A549 (cell line): ENCODE data around the gene RGMA. TPM values are rescaled to one million over a fixed set of nuclear protein-coding genes. Genes with fewer than 3 reads are reported as not detected.

Experiments used
- ATAC-seq, 2 experiments: fragments of 200-7000 bp in 1 of 2; fragments of >200 bp in 1 of 2; cut with Nextera tagmentation in 1 of 2; cut with Tn5 transposase in 1 of 2; 3 replicates each; pipeline versions ENCODE4 v1.8.0 to v1.9.1; 2018 to 2020; ENCODE audit warnings: mild to moderate bottlenecking in 1 of 2, moderate library complexity in 1 of 2
- CTCF ChIA-PET: fragments of 300-600 bp; sonication (Branson Sonifier 250); formaldehyde crosslinking; extraction: SDS; loops from one replicate; lab custom pipeline; 2021; ENCODE audit warnings: antibody characterized with exemption, inconsistent platforms; lab: Yijun Ruan, JAX
- POLR2A ChIA-PET: fragments of 350-600 bp; formaldehyde crosslinking; extraction: SDS; loops from one replicate; lab custom pipeline; 2021; ENCODE audit warnings: antibody characterized with exemption, inconsistent platforms; lab: Yijun Ruan, JAX
- DNase-seq, 2 experiments: peaks; one replicate each; pipeline versions ENCODE4 v3.0.0 to v3.0.0-alpha.2; 2011 to 2016; ENCODE audit warnings: low read depth in 1 of 2, low spot score in 1 of 2
- FAIRE-seq: peaks from 2 replicates; lab custom pipeline; 2011; peaks lifted over from hg19 to GRCh38; lab: Jason Lieb, UNC
- H3K27ac ChIP-seq, 2 experiments: fragments of >200 bp; sonication (Bioruptor Twin); formaldehyde crosslinking; 3 replicates each; pipeline ENCODE4 v1.5.1; 2016 to 2017
- H3K4me1 ChIP-seq: fragments of >200 bp; sonication (Bioruptor Twin); formaldehyde crosslinking; 3 replicates; pipeline ENCODE4 v1.6.1; 2016
- H3K4me2 ChIP-seq: fragments of >200 bp; sonication (Bioruptor Twin); formaldehyde crosslinking; 3 replicates; pipeline ENCODE4 v1.6.1; 2016
- H3K4me3 ChIP-seq: fragments of >200 bp; sonication (Bioruptor Twin); formaldehyde crosslinking; 3 replicates; pipeline ENCODE4 v1.5.1; 2016
- H3K9me3 ChIP-seq: fragments of >200 bp; sonication (Bioruptor Twin); formaldehyde crosslinking; 3 replicates; pipeline ENCODE4 v1.6.1; 2016
- BHLHE40 ChIP-seq: IDR thresholded peaks from 2 replicates; pipeline ENCODE4 v1.6.1; 2012; ENCODE audit warnings: low read depth, low read length, inconsistent platforms
- EHMT2 ChIP-seq: fragments of 200-600 bp; sonication (generic); IDR thresholded peaks from 2 replicates; pipeline ENCODE4 v1.6.1; 2016; ENCODE audit warnings: antibody characterized with exemption, low read depth, mild to moderate bottlenecking, moderate library complexity
- FOSB ChIP-seq: fragments of 250-450 bp; sonication (Bioruptor Pico); IDR thresholded peaks from 2 replicates; pipeline ENCODE4 v1.5.0; 2020; ENCODE audit warnings: mild to moderate bottlenecking, moderate library complexity
- FOSL2 ChIP-seq, 2 experiments: fragments of 450-650 bp in 1 of 2; fragments of >200 bp in 1 of 2; sonication (Bioruptor Twin) in 1 of 2; formaldehyde crosslinking; IDR thresholded peaks; 2 replicates each; pipeline versions ENCODE4 v1.5.0 to v1.6.1; 2016 to 2020; ENCODE audit warnings: mild to moderate bottlenecking in 1 of 2, moderate library complexity in 1 of 2
- HEYL ChIP-seq: fragments of 250-450 bp; sonication (Bioruptor Pico); IDR thresholded peaks from 2 replicates; pipeline ENCODE4 v1.8.0; 2021; ENCODE audit warnings: mild to moderate bottlenecking, moderate library complexity
- HOXA7 ChIP-seq: fragments of 250-450 bp; sonication (Bioruptor Pico); IDR thresholded peaks from 2 replicates; pipeline ENCODE4 v1.5.0; 2020; ENCODE audit warnings: mild to moderate bottlenecking, moderate library complexity
- JUNB ChIP-seq: fragments of >200 bp; sonication (Bioruptor Twin); formaldehyde crosslinking; IDR thresholded peaks from 2 replicates; pipeline ENCODE4 v1.6.1; 2016
- KDM1A ChIP-seq: fragments of 200-600 bp; sonication (generic); IDR thresholded peaks from 2 replicates; pipeline ENCODE4 v1.6.1; 2016; ENCODE audit warnings: low read depth, mild to moderate bottlenecking
- KDM5A ChIP-seq: fragments of 200-600 bp; sonication (generic); IDR thresholded peaks from 2 replicates; pipeline ENCODE4 v1.6.1; 2016; ENCODE audit warnings: antibody characterized with exemption, mild to moderate bottlenecking
- MAZ ChIP-seq: fragments of 150-350 bp; IDR thresholded peaks from 2 replicates; pipeline ENCODE4 v1.6.1; 2014; ENCODE audit warnings: antibody characterized with exemption, low read depth, low read length, borderline replicate concordance
- MYC ChIP-seq: IDR thresholded peaks from 2 replicates; pipeline ENCODE4 v1.6.1; 2012; ENCODE audit warnings: mild to moderate bottlenecking, inconsistent platforms, low read length, improper control_type of control experiment, borderline replicate concordance
- NFE2L2 ChIP-seq: fragments of 150-350 bp; conservative IDR thresholded peaks from 2 replicates; pipeline ENCODE4 v1.6.1; 2014; ENCODE audit warnings: low read length
- RARB ChIP-seq: fragments of 250-450 bp; sonication (Bioruptor Pico); IDR thresholded peaks from 2 replicates; pipeline ENCODE4 v1.8.0; 2021; ENCODE audit warnings: mild to moderate bottlenecking, moderate library complexity
- RFX5 ChIP-seq: fragments of 450-650 bp; IDR thresholded peaks from 2 replicates; pipeline ENCODE4 v1.7.1; 2014; ENCODE audit warnings: antibody characterized with exemption, mild to moderate bottlenecking, moderate library complexity
- TP53 ChIP-seq: fragments of 250-450 bp; sonication (Bioruptor Pico); IDR thresholded peaks from 2 replicates; pipeline ENCODE4 v1.5.0; 2021; ENCODE audit warnings: mild to moderate bottlenecking, moderate library complexity
- WGBS: methylation state at CpG from one replicate; pipeline ENCODE4 v1.1.6; 2017; ENCODE audit errors: missing lambda C conversion rate; 5-methylcytosine and 5-hydroxymethylcytosine counted together
- polyA plus RNA-seq, 4 experiments: library from polyadenylated mRNA; depleted of rRNA in 3 of 4; stranded (reverse); fragments of >200 nt; fragmentation: RNase III in 1 of 4; extraction: RNeasy Plus Mini Kit Qiagen cat#74134 plus additional on column Dnase treatment in 1 of 4; gene quantifications; 2 replicates in 3 of 4; 3 replicates in 1 of 4; pipeline ENCODE4 v1.2.3, GENCODE V29; 2011 to 2017
- TF ChIP-seq, protein P1 (sequence below): fragments of >200 bp; sonication (Bioruptor Twin); formaldehyde crosslinking; IDR thresholded peaks from 3 replicates; pipeline ENCODE4 v1.5.1; 2016
- TF ChIP-seq, protein P2 (sequence below): fragments of 250-450 bp; sonication (Bioruptor Pico); IDR thresholded peaks from 2 replicates; pipeline ENCODE4 v1.5.0; 2021; ENCODE audit warnings: mild to moderate bottlenecking, moderate library complexity, borderline replicate concordance
- TF ChIP-seq, protein P3 (sequence below): IDR thresholded peaks from 2 replicates; pipeline ENCODE4 v1.6.1; 2012

RGMA gene
- polyA plus RNA-seq, 2 of the 4 experiments (the other 2 are of a cell fraction) = 0.22 TPM; not detected in 1

DNA sequence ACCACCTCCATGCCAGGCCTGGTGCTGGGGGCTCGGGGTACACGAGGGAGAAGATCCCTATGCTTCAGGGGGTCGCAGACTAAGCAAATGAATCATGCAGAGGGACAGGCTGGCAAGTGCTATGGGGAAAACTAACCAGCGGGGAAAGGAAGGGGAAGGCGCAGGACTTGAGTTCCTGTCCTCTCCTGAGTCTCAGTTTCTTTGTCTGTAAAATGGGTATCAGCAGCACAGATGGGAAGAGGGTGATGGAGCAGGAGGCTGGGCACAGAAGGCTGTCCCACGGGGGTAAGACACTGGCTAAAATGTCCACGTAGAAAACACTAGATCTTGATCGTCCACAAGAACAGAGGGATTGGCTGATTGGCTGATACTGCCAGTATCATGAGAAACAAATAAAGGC is 39.8 kb downstream of the RGMA start:
- FAIRE-seq (no peak), ATAC-seq (no peak), DNase-seq (no peak)
- POLR2A ChIA-PET = no interaction called here
- Histone ChIP-seq H3K4me2 (no peak overlapping the region), H3K27ac (no peak overlapping the region), H3K9me3 (peaks cover 9% of the 10 kb centered on the region; the same call in 1 of the 3 replicates), H3K4me3 (no peak overlapping the region), H3K4me1 (no peaks in the 10 kb centered on the region)
- CTCF ChIA-PET = interaction anchor here (1.3 to 11.1 kb wide), 2 partner anchors 17 to 38 kb away, joined by 3 to 114 read pairs; no protein-coding TSS in a partner anchor
- TF ChIP-seq, protein P1, sequence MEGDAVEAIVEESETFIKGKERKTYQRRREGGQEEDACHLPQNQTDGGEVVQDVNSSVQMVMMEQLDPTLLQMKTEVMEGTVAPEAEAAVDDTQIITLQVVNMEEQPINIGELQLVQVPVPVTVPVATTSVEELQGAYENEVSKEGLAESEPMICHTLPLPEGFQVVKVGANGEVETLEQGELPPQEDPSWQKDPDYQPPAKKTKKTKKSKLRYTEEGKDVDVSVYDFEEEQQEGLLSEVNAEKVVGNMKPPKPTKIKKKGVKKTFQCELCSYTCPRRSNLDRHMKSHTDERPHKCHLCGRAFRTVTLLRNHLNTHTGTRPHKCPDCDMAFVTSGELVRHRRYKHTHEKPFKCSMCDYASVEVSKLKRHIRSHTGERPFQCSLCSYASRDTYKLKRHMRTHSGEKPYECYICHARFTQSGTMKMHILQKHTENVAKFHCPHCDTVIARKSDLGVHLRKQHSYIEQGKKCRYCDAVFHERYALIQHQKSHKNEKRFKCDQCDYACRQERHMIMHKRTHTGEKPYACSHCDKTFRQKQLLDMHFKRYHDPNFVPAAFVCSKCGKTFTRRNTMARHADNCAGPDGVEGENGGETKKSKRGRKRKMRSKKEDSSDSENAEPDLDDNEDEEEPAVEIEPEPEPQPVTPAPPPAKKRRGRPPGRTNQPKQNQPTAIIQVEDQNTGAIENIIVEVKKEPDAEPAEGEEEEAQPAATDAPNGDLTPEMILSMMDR = no peak
- TF ChIP-seq, protein P2, sequence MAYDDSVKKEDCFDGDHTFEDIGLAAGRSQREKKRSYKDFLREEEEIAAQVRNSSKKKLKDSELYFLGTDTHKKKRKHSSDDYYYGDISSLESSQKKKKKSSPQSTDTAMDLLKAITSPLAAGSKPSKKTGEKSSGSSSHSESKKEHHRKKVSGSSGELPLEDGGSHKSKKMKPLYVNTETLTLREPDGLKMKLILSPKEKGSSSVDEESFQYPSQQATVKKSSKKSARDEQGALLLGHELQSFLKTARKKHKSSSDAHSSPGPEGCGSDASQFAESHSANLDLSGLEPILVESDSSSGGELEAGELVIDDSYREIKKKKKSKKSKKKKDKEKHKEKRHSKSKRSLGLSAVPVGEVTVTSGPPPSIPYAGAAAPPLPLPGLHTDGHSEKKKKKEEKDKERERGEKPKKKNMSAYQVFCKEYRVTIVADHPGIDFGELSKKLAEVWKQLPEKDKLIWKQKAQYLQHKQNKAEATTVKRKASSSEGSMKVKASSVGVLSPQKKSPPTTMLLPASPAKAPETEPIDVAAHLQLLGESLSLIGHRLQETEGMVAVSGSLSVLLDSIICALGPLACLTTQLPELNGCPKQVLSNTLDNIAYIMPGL (CRISPR knock-in tag) = no peak
- TF ChIP-seq BHLHE40 (no peak), RARB (CRISPR knock-in tag) (no peak), FOSL2 (IDR thresholded peaks at IDR 0.05) (no peak), FOSL2 (CRISPR knock-in tag; IDR thresholded peaks at IDR 0.05) (no peak), MYC (no peak), RFX5 (no peak), TP53 (CRISPR knock-in tag) (no peak), JUNB (no peak), MAZ (no peak), HOXA7 (CRISPR knock-in tag) (no peak)
- TF ChIP-seq, protein P3, sequence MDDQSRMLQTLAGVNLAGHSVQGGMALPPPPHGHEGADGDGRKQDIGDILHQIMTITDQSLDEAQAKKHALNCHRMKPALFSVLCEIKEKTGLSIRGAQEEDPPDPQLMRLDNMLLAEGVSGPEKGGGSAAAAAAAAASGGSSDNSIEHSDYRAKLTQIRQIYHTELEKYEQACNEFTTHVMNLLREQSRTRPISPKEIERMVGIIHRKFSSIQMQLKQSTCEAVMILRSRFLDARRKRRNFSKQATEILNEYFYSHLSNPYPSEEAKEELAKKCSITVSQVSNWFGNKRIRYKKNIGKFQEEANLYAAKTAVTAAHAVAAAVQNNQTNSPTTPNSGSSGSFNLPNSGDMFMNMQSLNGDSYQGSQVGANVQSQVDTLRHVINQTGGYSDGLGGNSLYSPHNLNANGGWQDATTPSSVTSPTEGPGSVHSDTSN = no peak
- 36% methylated on average over 8 of the region's 8 CpGs for WGBS

DNA sequence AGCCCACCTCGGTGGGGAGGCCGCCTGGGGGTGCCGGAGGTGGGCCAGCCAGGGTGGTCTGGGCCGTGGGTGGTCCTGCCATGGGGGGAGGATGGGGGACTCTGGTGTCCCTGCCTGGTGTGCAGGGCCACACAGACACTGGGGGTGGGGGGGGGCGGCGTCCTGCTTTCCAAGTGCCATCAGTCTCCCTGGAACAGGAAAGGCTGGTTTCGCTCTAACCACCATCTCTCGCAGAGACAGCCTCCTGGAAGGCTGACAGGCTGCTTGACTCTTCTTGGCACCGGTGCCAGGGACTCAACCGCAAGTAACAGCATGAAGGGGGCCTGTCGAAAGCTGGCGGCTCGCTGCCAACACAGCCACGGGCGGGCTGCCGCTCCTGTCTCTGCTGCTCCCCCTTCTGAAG is 40.3 kb downstream of the RGMA start:
- TF ChIP-seq, protein P1 = no peak
- TF ChIP-seq KDM1A (no peak), HEYL (CRISPR knock-in tag) (no peak), EHMT2 (no peak), FOSB (no peak), NFE2L2 (no peak), KDM5A (no peak)
- TF ChIP-seq, all 56 proteins: peak for 0
- Histone ChIP-seq H3K4me2 (no peak overlapping the region), H3K4me1 (no peaks in the 10 kb centered on the region), H3K27ac (no peak overlapping the region), H3K9me3 (peaks cover 9% of the 10 kb centered on the region; the same call in 1 of the 3 replicates), H3K4me3 (no peak overlapping the region)
- no peak for FAIRE-seq
- ATAC-seq = no peak
- POLR2A ChIA-PET = no interaction called here
- CTCF ChIA-PET = interaction anchor here (11.1 kb wide), 1 partner anchor 16 kb away, joined by 114 read pairs; no protein-coding TSS in a partner anchor
- WGBS = 65% methylated on average over 16 of the region's 16 CpGs
- no peak for DNase-seq
